Ammon's horn (tissue), 1 donor: ENCODE data around the gene SLC38A10.
A peak's percentile ranks its signal among the peaks of the same experiment; 100 is the strongest.

ENCODE experiments used
- DNase-seq: peaks from one replicate; pipeline ENCODE4 v3.0.0-alpha.2; 2016; ENCODE audit warnings: low spot score

SLC38A10 gene

DNA sequence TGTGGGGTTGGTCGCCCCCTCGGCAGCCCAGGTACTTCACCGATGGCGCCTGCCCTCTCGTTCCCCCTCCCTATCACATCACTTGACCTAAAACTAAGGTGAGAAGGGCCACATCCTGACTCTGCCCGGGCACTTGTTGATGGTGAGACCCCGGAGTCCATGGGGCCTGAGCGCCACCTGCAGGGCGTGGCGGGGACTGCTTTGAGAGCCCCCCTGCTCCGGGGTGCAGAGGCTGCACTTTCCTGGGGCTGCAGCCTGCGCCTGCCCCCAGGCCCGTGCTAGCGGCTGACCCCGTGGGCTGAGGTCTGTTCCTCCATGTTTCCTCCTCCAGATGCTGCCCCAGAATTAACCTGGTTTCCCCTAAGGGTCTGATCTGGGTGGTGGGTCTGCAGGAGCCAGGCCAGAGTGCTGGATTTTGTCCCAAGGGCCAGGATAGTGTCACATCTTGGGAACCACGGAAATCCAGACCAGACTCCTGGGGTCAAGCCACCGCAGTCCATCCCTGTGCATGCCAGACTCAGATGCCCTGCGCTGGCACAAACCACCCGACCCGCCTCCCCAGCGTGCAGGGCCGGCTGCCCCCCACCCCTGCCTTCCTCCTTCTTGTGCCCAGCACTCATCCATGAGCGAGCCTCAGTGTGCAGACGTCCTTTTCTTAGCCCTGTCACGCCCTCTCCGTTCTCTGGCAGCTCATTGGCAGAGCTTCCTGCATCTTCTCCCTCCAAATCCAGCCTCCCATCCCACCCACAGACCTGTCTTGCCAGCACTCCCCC, 53.3 kb downstream of the SLC38A10 start:
- peak; percentile 54 for DNase-seq

DNA sequence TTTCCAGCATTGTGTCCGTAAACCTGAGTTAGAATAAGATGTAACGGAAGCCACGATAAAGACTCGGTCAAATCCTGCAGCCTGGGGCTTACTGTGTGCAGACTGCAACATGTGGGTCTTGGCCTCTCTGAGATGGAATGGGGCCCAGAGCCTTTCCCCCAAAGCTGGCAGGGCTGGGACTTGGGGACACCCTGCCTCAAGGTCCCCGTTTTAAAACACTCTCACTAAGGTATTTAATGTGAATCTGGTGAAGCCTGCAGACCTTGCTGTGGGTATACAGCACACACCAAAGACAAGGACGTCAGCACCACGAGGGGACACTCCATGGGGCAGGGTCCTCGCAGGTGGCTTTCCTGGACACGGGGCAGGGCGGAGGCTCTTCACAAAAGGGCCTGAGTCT, 53.9 kb downstream of the SLC38A10 start:
- no peak for DNase-seq

DNA sequence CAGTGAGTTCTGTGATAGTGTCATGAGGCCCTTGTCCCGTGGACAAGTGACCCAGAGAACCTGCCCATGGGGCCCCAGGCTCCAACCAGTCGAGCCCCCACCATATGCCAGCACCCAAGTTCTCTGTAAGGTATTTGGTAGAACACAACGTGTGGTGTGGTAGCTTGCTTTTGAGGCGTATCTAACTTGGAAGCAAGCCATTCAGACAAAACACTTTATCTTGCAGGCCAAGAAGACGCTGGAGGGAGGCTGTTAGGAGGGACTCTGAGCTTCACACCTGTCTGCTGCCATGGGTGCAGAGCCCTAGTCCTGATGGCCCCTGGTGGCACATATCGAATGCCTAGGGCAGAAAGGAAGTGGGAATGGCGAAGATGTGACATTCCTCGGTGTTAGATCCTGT, 54.3 kb downstream of the SLC38A10 start:
- no peak for DNase-seq

DNA sequence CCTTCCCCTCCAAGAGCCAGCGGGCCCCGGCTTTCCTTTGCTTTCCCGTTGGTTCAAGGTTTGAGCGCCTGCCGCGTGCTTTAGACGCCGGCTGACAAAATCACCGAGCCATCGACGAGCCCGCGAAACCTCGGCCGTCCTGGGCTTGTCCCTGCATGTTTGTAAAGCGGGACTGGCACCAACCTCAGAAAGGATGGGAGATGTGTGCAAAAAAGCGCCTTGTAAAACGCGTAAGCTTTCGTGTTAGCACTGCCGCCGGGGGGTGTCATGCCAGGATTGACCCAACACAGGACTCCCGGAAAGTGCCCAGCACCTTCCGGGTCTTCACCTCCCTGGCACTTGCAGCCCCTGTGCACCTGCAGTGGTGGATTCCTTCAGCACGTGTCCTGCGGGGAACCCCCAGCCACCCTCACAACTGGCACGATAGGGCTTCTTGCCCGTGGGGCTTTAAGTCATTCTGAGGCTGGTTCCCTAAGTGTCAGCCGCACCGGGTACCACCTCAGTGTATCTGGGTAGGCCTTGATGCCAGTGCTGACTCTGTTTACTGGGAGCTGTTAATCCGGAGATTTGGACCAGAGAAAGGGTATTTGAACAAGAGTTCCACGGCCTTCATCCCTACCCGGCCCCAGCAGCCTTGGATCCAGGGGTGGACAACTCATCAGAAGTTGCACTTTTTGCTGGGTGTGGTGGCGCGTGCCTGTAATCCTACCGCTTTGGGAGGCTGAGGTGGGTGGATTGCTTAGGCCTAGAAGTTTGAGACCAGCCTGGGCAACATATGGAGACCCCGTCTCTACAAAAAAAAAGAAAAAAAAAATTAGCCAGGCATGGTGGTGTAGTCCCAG, 55.2 kb downstream of the SLC38A10 start:
- DNase-seq: no peak

DNA sequence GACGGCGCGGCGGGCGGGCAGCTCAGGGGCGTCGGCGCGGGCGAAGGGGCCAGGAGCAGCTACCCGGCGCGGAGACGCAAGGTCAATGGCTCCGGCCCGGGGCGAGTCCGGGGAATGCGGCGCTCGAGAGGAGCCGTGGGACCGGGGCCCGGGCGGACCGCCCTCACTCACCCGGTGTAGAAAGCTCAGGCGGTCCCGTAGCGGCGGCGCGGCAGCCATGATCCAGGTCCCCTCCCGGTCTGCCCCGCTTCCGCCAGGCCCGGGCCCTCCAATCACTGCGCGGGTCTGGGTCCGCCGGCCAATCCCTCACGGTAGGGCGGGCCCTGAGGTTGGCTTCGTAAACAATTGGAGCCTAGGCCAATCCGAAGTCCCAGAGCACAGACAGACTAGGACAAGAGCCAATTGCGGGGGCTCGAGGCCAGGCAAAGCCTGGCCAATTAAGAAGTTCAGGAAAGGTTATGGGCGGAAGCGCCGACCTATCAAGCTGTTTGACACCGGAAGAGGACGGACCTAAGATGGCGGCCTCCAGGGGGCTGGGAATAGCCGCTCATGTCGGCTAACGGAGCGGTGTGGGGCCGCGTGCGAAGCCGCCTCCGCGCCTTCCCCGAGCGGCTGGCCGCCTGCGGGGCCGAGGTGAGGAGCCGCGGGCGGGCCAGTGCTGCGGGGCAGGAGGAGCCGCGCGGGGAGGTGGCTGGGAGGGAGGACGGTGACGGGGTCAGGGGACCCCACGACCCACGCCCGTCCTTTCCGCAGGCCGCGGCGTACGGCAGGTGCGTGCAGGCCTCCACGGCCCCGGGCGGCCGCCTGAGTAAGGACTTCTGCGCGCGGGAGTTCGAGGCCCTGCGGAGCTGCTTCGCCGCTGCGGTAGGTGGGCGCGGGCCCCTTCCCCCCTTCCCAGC, 56.0 kb downstream of the SLC38A10 start, which contains the start of the genes NDUFAF8 and TEPSIN:
NDUFAF8 (plus strand) TSS at position 504 of the 899 bp plus-strand sequence; CDS start at position 550, 46 bp downstream.
TEPSIN (minus strand) TSS at position 241 of the 899 bp plus-strand sequence; CDS start at position 219, 22 bp downstream.
- peak; percentile 99 for DNase-seq

- DNase-seq: no peak
Observed at GRCh38 chr17:81238490-81238814, 56.7 kb downstream of the SLC38A10 start.

- no peak for DNase-seq
Observed at GRCh38 chr17:81237591-81238489, 57.3 kb downstream of the SLC38A10 start.

DNA sequence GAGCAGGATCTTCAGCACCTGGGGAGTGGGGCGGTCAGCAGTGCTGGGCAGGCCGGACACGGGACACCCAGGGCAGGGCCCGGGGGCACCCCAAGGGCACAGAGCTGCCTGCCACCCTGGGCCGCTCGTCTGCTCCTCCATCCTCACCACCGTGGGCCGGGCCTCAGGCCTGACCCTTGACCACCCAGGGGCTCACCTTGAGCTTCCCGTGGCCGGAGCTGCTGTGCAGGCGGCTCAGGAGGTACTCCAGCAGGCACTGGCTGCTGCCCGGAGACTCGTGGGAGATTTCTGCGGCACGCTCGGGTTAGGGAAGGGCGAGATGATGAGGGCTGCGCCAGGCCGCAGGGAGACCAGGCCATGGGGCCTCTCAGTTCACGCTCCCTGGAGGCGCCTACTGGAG, 58.3 kb downstream of the SLC38A10 start:
- DNase-seq: no peak

GRCh38 chr17:81235822-81236740, 59.0 kb downstream of the SLC38A10 start:
- DNase-seq: no peak

GRCh38 chr17:81234940-81235821, 59.9 kb downstream of the SLC38A10 start:
- no peak for DNase-seq

DNA sequence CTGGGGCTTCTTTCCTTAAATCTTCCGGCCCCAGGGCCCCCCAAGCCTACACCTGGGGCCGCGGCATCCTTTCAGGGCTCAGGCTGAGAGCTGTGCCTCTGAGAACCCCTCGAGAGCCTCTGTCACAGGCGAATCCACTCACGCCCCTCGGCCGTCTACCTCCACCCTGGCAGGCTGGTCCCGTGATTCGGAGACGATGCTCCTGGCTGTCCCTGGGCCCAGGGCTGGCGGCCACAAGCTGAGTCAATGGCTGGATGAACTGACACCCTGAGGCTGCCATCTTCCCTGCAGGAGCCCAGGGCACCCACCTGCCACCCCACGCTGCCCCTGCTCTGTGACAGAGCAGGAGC, 60.6 kb downstream of the SLC38A10 start:
- DNase-seq: no peak

DNA sequence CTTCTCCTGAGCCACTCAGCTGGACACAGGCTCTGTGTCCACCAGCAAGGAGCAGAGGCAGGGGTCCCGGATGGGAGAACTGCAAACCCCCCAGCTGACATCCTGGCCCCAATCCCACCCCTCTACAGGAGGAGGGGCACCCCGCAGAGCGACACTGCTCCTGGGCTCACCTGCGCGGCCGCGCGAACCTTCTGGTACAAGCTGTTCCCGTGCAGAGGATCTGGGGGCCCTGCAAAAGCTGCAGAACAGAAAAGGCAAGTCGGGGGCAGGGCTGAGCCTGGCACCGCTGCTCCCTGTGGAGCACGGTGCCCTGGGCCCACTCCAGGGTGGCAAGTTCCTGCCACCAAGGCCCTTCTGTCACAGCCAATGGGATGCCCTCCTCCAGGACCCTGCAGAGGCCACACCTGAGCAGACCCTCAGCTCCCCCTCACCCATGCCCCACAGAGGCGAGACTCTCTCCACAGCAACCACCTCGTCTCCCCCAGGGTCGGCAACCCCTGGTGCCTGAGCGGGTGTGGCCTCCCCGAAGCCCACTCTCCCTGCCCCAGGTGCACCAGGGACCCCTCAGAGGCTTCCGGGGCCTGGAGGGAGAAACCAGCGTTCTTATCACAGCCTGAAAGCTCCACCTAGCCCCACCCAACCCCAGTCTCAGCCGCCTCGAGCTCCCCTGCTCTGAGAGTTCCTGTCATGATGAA, 61.1 kb downstream of the SLC38A10 start:
- DNase-seq: no peak

- DNase-seq: no peak
Observed at GRCh38 chr17:81233316-81233715, 61.8 kb downstream of the SLC38A10 start.

- no peak for DNase-seq
Observed at GRCh38 chr17:81232616-81233241, 62.4 kb downstream of the SLC38A10 start.

DNA sequence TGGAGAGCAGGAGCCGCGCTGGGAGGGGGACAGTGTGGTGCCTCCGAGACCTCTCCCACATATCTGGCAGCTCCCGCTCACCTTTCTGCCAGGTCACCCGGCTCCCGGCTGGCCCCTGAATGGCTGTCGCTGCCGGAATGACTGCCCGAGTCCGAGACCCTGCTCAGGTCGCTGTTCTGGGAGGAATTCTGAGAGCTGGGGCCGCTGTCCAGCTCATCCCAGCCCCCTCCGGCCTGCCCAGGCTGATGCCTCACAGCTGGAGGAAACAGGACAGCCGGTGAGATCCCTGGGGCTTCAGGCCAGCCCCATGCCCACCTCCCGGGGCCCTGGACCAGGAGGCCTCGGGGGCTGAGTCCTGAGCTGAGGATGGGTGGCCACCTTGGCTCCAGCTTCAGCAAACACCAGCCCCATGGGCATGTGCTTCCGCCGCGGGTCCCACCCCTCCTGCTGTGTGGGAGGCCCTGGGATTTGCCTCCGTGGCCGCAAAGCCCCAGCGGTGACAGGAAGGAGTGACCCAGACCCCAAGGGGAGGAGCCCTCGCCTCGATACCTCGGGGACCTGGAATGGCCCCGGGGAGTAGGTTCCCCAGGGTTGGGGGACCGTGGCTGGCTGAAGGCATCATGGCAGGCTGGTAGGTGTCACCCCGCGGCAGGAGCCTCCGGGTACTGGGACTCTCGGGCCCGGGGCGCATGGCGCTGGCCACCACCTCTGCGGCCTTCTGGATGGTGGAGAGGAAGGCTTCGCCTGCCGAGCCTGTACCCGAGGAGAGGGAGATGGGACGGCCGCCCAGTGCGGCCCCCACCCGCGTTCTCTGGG, 63.1 kb downstream of the SLC38A10 start:
- DNase-seq: no peak

GRCh38 chr17:81231121-81231645, 63.9 kb downstream of the SLC38A10 start:
- DNase-seq: no peak
